Stimulated activated CD8-positive, alpha-beta memory T cell treated with anti-CD3 and anti-CD28 coated beads, Interleukin-15, amount 100 ng/mL, for 48 hours (primary cell): ENCODE measurements around the gene FOXD4L4.
"Not testable (repeated sequence)": the region's sequence is repeated elsewhere in the genome, so short reads cannot be mapped to it uniquely, and the experiment has no call there.

Experiments used
- DNase-seq, 2 donors: peaks; one replicate each; pipeline ENCODE4 v3.0.0-alpha.2; 2020; ENCODE audit warnings: low read depth in 2 of 2

The FOXD4L4 gene

DNA sequence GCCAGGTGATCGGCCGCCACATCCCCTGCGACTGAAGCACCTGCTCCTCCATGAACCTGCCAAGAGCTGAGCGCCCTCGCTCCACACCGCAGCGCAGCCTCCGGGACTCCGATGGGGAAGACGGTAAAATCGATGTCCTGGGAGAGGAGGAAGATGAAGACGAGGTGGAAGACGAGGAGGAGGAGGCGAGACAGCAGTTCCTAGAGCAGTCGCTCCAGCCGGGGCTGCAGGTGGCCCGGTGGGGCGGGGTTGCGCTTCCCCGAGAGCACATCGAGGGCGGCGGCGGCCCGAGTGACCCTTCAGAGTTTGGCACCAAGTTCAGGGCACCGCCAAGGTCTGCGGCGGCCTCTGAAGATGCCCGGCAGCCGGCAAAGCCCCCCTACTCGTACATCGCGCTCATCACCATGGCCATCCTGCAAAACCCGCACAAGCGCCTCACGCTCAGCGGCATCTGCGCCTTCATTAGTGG lies at the start of gene FOXD4L4:
Gene FOXD4L4, plus strand, starts transcription at position 51 of the 469 bp plus-strand sequence. Its CDS starts 0 bp downstream, at position 51.
- DNase-seq: not testable (repeated sequence)

DNA sequence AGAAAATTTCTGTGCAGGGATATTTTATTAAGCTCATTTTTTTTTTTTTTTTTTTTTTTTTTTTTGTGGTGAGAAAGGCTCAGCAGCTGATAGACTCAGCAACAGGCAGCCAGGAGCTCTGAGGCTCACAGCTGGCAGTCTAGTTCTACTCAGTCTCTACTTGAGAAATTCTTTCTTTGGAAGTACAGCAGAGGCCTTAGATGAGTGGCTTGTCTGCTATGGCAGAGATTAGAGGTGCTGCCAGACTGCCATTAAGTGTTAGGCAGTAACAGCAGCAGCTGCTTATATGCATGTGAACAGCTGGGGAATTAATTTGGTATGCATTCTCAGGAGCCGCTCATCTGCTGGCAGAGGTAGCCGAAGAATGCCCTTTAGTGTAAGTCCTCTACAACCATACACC lies 33.4 kb upstream of the FOXD4L4 start:
- DNase-seq: not testable (repeated sequence)

DNA sequence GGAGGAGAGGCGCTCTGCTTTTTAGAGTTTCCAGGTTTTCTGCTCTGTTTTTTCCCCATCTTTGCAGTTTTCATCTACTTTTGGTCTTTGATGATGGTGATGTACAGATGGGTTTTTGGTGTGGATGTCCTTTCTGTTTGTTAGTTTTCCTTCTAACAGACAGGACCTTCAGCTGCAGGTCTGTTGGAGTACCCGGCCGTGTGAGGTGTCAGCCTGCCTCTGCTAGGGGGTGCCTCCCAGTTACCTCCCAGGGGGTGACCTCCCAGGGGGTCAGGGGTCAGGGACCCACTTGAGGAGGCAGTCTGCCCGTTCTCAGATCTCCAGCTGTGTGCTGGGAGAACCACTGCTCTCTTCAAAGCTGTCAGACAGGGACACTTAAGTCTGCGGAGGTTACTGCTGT lies 22.5 kb upstream of the FOXD4L4 start:
- DNase-seq: not testable (repeated sequence)

DNA sequence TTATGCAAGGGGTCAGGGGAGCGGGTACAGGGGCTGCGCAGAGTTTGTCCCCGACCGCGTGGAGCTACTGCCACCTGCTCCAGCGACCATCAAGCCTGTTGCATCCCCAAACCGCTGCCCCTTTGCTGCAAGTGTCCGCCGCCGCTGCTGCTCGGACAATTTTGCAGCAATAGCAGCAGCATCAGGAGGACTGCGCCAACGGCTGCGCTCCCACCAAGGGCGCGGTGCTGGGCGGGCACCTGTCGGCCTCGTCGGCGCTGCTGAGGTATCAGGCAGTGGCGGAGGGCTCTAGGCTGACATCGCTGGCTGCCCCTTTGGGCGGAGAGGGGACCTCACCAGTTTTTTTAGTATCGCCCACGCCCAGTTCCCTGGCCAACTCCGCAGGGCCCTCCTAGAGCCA lies 1.2 kb downstream of the FOXD4L4 start:
- DNase-seq: not testable (repeated sequence)
